Central memory CD4-positive, alpha-beta T cell (primary cell): Measurements from ENCODE around the gene EIF5B.

Experiments used
- DNase-seq: peaks from one replicate; pipeline ENCODE4 v3.0.0; 2022

Gene EIF5B

GRCh38 chr2:99374747-99375146 is 37.6 kb downstream of the EIF5B start:
- DNase-seq = no peak

GRCh38 chr2:99376254-99376864 is 39.2 kb downstream of the EIF5B start:
- no peak for DNase-seq

DNA sequence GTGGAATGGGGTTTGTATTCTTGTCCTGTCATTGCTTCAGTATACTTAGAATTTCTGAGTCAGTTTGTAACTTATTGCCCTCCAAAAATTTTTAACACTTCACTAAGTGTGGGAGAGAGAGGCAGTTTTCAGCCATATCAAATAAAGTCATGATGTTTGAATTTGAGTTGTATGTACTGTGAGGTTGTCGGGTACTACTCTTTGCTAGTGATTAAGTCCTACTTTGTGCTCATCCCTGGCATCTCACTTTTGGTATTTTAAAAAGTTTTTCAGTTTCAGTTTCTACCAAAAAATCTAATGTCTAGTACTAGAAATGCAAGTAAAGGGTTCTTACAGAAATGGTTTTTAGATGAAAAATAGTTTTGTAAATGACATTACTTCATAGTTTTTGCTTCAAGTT is 40.7 kb downstream of the EIF5B start:
- DNase-seq = no peak

GRCh38 chr2:99380376-99381010 is 43.3 kb downstream of the EIF5B start:
- no peak for DNase-seq

DNA sequence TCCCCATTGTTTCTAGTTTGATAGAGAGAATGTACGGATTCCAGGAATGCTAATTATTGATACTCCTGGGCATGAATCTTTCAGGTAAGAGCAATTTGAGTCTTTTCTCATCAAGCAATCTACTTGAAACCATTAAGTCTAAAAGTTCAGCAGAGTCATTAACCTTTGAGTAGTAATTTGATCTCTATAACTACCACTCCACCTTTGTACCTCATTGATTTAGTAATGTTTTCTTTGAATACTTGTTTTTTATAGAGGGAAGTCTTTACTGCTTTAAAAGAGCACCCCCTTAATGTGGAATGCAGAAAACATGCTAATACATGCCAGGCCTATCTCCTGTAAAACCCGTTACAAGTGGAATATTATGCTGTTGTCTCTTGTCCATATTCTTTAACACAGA is 45.0 kb downstream of the EIF5B start:
- DNase-seq = no peak

- no peak for DNase-seq
These were observed 48.8 kb downstream of the EIF5B start for GRCh38 chr2:99386011-99386410.

DNA sequence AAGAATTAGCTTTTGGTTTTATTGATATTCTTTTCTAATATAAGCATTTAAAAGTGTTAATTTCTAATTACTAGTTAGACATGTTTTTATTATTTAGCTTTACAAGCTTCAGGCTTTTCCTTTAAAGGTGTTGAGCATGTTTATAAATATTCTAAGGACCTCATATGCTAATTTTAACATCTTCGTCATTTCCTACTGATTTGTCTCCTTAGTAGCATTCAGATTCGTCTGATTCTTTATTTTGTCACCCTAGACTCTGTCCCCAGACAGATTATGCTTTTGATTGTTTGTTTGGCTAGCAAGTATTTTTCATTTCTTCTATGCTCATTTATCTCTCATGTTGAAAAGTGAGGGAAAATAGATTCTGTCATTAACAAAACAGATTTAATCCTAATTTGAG is 51.7 kb downstream of the EIF5B start:
- DNase-seq = no peak

DNA sequence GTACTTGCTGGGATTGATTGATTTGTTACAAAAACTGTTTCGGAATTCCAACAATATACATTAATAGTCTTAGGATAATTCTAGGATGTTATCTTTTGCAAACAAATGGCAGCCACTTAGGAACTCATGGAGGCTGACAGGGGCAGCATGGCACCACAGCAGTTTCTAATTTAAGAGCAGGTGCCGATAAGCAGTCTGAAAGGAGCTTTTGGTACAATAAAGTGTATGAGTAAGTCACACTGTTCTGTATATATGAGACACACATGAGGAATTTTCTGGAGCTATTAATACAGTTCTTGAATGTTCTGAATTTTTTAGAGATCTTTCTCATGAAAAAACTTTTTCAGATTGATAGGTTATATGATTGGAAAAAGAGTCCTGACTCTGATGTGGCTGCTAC is 52.2 kb downstream of the EIF5B start:
- no peak for DNase-seq

DNA sequence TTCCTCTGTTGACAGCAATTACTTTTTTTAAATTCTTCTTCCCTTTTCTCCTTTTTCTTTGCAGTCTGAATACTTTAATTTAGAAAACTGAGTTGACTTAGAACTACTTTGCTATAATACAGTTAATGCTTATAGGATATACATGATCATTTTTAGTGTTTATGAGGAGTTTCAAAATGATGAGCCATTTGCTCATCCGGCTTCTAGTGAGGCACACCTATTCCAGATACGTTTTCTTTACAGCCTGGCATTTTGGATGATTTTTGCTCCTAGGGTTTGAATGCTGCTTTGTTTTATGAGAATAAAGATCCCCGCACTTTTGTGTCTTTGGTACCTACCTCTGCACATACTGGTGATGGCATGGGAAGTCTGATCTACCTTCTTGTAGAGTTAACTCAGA is 52.8 kb downstream of the EIF5B start:
- DNase-seq = no peak

DNA sequence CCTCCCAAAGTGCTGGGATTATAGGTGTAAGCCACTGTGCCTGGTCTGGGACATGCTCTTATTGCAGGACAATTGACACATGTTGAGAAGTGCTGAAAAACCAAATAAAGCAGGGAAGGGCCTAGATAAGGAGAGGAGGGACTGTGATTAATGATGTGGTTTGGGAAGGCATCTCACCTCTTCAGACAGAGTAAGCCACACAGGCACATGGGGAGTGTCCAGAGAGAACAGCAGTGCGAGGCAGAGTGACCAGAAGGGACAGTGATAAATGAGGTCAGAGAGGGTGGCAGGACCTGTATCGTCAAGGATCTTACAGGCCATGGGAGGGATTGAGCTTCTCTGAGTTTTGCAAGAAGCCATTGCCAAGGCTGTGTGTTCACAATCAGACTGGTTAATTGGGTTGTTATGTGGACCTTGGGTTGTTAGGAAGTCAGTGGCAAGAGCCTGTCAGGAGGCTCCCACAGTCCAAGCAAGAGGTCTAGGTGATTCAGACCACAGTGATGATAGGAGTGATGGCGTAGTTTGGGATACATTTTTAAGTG is 58.5 kb downstream of the EIF5B start:
- DNase-seq = no peak

- no peak for DNase-seq
These were observed 60.2 kb downstream of the EIF5B start for GRCh38 chr2:99397266-99397920.

GRCh38 chr2:99398303-99398702 is 61.1 kb downstream of the EIF5B start:
- no peak for DNase-seq

DNA sequence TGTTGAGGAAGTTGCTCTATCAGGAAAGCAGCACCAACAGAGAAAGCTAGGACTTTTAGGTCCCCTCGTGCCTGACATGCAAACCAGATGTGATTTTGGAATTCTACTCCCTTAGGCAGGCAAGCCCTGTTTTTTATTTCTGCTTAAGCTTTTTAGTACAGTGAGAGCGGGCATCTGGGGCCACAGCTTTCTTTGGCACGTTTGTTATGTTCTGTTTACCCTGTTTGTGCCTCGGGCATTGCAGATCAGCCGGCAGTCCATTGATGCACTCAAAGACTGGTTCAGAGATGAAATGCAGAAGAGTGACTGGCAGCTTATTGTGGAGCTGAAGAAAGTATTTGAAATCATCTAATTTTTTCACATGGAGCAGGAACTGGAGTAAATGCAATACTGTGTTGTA is 61.9 kb downstream of the EIF5B start:
- DNase-seq = no peak

DNA sequence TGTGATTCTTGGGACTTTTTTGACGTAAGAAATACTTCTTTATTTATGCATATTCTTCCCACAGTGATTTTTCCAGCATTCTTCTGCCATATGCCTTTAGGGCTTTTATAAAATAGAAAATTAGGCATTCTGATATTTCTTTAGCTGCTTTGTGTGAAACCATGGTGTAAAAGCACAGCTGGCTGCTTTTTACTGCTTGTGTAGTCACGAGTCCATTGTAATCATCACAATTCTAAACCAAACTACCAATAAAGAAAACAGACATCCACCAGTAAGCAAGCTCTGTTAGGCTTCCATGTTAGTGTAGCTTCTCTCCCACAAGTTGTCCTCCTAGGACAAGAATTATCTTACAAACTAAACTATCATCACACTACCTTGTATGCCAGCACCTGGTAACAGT is 62.6 kb downstream of the EIF5B start:
- DNase-seq = no peak

- no peak for DNase-seq
These were observed 64.7 kb downstream of the EIF5B start for GRCh38 chr2:99401841-99402240.

DNA sequence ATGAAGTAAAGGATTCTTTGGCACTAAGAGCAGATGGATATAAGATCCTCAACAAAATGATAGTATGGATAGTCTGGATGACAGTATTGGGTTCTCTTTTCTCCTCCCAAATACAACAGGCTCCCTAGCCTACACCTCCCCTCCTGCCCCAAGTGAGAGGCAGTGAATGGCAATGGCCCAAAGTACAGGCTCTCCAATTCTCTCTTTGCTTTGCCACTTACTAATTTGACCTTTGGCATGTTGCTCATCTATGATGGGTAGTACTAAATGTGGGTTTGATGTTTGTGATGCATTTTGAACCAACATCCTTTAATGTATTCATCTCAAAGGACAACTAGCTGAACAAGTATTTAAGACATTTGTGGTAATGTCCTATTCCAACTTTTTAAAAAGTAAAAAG is 65.9 kb downstream of the EIF5B start:
- DNase-seq = no peak

GRCh38 chr2:99403524-99403923 is 66.3 kb downstream of the EIF5B start:
- no peak for DNase-seq

DNA sequence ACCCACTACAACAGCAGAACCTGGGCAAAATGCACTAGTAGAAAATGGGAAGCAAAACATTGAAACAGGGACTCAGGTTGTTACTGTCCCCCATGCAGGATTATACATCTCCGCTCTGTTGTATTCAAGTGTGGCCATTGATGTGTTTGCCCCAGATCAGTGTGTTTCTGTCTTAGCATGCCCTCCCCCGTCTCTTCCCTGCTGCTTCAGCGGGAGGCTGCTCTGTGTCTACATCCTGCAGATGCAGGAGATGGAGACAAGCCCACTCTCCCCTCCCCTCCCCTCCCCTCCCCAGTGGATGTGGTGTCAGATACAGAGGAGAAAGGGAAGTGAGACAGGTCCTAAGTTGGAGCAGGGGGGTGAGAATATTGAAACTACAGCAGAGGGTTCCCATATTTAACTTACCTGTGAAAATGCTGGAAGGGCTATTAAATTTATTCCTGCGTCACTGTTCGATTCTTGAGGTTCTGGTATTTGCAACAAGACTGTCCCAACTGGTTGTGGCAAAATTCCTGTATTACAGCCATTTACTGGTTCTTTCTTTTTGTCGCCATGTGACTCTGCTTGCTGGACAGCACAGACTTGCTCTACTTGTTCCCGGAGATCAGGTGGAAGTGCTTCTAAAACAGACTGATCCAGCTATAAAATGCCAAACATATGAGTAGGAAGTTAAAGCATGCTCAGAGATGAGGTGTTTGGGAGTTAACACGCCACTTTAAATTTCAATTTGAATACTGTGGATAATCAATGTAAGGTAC is 67.0 kb downstream of the EIF5B start:
- no peak for DNase-seq

DNA sequence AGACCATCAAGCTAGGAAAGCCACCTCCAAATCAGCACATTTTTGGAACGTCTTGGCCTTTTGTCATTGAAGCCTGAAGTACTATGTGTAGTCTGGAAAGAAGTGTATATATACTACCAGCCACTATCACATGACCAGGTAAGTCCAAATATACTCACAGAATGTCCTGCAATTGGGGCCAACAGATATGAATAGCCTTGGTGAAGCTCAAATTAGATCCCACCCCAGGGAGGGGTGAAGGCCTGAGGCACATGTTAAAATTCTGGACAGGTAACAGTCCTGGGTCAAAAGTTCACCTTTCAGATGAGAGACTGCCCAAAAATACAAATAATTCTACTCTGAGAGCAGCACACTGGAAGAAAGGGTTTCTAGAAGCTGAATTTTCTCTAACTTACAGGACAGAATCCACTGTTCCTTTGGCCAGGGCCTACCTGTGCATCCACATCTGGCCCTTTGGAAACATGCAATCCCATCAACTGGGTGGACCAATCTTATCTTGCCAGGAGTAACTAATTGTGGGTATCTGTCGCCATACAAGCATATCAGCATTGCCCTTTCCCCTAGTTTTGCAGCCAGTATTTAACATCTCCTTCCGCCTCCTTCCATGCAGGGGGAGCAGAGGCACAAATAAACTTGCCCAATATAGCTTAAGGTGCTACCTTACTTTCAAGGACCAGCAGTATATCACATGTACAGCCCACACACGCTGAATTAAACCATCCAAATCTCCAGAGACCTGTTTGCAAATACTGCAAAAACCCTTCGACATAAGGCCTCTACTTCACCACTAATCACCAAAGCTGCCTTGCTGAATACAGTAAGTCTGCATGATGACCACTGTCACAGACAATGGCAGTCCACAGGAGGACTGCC is 67.8 kb downstream of the EIF5B start:
- DNase-seq = no peak

GRCh38 chr2:99406137-99406536 is 68.9 kb downstream of the EIF5B start:
- no peak for DNase-seq

- DNase-seq = no peak
These were observed 73.1 kb downstream of the EIF5B start for GRCh38 chr2:99410276-99410675.

DNA sequence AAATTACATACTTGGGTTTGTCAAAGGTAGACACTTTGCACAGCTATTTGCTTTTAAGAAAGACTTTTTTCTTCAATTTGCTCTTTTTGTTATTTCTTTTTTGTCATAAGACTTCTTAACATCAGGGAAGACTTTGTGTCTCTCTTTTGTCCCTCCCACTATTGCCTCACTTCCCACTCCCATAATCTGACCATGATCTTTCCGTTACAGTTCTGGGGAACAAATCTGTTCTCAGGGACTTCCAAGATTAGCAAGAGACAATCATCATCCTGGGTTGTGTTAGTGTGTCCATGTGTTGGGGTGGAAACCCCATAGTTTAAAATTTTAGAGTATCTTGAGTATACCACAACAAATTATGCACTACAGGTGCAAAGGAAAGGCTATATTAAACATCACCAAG is 77.4 kb downstream of the EIF5B start:
- no peak for DNase-seq

DNA sequence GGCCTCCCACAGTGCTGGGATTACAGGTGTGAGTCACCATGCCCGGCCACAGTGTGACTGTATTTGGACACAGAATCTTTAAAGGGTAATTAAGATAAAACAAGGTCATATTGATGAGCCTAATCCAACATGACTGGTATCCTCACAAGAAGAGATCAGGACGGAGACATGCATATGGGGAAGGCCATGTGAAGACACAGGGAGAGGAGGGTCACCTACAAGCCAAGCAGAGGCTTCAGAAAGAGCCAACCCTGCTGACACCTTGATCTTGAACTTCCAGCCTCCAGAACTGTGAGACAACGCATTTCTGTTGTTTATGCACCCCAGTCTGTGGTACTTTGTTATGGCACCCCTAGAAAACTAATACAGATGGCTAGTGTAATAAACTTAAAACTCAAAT is 80.2 kb downstream of the EIF5B start:
- no peak for DNase-seq
